Ramos (cell line): ENCODE measurements around the gene RNF180.

Source experiments
- in situ Hi-C: fragments of 300-500 bp; cut with MboI; formaldehyde crosslinking; loops from one replicate; pipeline ENCODE4 v1.14.3; 2022; ENCODE audit warnings: low sequenced_read_pairs; ENCODE audit not compliant: unreplicated experiment

Gene RNF180, protein sequence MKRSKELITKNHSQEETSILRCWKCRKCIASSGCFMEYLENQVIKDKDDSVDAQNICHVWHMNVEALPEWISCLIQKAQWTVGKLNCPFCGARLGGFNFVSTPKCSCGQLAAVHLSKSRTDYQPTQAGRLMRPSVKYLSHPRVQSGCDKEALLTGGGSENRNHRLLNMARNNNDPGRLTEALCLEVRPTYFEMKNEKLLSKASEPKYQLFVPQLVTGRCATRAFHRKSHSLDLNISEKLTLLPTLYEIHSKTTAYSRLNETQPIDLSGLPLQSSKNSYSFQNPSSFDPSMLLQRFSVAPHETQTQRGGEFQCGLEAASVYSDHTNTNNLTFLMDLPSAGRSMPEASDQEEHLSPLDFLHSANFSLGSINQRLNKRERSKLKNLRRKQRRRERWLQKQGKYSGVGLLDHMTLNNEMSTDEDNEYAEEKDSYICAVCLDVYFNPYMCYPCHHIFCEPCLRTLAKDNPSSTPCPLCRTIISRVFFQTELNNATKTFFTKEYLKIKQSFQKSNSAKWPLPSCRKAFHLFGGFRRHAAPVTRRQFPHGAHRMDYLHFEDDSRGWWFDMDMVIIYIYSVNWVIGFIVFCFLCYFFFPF

DNA sequence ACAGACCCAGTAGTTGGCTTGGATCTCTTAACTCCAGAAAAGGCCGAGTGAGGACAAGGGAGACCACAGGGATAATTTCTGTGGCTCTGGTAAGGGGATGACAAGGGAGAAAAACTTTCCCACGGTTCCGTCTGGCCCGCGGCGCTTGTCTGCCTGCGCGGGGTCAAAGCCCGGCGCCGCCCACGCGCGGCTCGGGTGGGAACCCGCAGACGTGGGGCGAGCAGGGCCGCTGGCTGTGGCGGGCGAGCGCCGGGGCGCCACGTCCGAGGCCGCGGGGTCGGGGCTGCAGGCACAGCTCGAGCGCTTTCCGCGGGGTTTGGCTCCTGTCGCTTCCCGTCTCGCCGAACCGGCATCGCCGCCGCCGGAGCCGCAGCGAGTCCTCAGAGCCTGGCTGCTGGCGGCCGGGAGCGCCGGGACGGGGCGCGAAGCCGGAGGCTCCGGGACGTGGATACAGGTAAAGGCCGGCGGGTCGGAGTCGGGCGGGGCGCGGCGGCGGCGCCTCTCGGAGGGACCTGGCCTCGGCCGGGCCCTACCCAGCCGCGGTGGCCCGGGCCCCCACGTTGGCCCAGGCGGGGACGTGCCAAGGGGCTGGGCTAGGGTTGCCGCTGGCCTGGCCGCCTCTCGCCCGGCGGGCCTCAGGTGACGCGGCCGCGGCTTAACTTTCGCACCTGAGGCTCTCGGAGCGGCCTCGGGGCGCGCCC is at the start of gene RNF180:
Gene RNF180 (plus strand): TSS at position 344 of the 701 bp plus-strand sequence. CDS start 34,965 bp downstream, outside the sequence.
- in situ Hi-C loops: no loop called here

DNA sequence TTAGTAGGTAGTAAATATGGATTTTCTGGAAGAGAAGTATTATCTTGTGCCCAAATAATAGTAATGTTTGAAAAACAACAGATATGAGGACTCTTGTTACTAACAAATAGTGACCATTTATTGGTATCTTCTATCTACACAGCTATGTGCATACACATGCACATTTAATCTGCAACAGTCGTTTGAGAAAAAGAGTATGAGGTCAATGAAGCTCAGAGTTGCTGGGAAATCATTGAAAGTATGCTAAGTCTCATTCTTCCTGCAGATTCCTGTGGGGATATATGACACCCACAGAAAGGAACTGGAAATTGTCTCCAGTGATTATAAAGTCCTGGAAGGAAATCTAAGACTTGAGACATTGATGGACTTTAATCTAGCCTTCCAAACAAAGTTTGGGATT is 40.1 kb upstream of the RNF180 start:
- in situ Hi-C loops: no loop called here

DNA sequence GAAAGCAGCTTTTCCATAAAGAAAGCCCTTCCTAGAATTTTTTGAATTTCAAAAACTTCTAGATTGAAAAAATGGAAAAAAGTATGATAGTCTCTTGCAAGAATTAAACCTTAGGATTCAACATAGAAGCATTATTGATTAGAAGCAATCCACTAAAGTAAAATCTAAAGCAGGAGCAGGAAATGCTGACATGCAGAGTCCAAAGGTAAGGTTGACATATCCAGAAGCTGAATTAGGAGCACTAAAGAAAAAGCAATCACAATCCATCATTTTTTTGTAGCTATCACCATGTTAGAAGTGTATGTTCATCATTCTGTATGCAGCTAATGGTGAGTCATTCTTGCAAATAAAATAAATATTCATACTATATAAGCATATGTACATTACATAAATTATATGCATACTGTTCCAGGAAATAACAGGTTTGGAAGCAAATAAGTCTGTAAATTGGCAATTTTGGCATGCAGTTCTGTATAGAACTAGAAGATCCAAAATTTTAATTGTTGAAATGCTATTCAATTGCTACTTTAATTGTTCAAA is 39.4 kb upstream of the RNF180 start:
- in situ Hi-C loops: no loop called here

DNA sequence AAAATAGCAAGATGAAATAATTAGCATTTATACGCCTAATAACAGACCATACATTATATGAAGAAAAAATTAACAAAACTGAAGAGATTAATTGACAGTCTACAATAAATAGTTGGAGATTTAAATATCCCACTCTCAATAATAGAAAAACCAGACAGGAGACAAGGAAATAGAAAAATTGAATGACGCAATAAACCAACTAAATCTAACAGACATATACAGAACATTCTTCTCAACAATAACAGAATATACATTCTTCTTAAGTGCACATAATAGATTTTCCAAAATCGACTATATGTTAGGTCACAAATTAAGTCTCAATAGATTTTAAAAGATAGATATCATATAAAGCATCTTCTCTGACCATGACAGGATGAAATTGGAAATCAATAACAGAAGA is 25.6 kb upstream of the RNF180 start:
- in situ Hi-C loops: no loop called here

DNA sequence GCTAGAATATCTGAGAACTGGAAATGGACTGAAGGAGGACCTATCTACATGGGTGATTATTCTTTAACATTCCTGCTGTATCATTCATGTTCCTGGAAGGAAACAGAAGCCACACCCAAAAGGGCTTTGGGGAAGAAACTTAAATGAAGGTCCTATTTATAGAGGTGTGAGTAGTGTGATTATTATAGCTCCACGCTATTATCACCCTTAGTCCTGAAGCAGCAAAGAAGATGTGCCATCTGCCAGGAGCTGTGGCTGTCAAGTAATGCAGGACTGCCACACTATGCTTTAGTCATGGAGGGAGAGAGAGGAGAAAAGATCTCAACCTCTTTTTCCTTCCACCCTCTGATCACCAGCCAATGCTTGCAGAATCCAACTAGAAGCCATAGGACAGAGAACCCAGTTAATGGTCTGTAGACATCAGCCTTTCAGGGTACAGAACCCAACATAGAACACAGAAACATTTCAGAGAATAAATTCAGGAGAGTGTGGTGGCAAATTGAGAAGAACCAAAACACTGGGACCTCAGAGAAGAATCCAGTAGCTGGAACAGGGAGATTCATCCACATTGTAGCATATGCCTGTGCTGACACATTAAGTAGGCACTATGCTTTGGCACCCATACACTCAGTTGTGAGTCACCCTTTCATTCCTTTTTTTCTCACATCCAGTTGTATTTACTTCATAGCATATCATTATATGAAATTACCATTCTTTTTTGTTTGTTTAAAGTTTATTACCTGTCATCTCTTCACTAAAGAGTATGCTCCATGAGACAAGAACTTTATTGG is 21.0 kb upstream of the RNF180 start:
- in situ Hi-C loops: no loop called here

DNA sequence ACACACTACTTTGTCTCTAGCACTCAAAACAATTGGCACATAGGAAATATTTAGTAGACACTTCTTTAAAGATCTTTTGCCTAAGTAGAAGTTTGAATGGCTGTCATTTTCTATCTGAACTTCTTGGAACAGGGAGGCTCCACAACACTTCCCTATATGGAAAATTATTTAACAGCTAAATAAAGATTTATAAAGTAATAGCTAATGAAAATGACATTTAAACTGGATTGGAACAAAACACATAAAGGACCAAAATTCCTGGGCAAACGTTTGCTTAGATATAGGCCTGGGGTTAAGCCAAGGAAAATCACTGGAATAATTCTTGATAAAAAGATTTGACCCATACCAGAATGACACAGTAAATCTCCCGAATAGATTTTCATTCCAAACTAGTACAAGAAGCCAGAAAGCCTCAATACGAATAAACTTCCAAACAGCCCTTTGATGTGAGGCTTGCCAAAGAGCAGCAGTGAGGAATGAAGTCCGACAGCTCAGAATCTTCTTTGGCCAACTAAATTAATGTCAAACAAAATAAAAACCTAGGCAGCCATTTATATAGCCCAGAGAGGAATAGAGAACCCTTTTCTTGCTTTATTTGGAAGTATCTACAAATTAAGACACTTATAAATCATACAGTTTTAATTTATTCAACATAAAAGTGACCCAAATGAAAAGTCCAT is 20.3 kb upstream of the RNF180 start:
- in situ Hi-C loops: no loop called here

DNA sequence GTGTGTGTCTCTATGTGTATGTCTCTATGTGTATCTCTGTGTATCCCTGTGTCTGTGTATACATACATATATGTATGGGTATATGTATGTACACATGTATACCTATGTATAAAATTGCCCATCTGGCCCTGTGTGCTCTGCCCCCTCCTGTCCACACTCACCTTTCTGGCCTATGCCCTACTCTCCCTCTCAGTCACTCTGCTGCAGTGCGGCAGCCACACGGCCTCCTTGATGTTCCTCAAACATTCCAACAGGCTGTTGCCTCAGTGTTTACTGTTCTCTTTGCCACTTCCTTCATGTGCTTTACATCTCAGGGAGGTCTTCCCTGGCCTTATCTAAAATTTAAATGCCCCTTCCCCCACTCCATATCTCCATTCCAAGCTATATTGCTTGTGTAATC is 18.3 kb upstream of the RNF180 start:
- in situ Hi-C loops: no loop called here

DNA sequence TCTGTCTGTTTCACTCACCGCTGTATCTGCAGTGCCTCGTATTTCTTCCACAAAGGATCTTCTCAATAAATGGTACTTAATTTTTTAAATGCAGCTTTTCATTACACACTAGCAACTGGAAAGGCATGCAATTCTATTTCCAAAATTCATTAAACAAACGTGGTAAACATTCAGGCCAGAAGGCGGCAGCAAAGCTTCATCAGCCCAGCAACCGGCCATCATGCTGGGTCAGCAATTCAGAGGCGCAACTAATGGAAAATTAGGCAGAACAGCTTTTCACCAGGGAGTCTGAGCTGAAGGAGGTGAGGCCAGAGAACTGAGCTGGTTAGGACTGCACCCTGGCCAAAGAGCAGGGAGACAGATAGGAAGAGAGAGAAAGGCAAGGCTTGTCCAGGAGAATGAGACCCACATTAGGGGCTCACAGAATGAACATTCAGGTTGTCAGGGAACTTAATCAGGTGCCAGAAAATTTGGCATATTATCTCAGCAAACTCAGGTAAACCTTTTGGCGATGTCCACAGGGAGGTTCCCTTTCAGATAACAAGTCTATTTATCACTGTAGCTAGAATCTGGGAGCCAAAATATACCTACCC is 17.7 kb upstream of the RNF180 start:
- in situ Hi-C loops: no loop called here

DNA sequence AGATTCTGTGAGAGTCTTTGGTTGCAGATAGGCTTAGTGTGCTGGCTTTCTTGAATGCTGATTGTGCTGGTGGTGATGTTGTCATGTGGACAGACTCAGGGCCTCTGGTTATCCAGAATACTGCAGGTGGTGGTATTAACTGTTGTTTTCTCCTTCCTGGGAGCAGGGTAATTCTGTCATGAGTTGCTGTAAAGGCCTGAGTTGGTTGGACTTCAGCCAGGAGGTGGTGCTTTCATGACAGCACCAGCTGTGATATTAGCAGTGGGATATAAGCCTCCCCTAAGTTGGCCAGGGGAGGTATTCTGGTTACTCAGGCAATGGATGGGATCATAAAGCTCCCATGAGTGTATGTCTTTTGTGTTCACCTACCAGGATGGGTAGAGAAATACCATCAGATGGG is 16.4 kb upstream of the RNF180 start:
- in situ Hi-C loops: no loop called here

DNA sequence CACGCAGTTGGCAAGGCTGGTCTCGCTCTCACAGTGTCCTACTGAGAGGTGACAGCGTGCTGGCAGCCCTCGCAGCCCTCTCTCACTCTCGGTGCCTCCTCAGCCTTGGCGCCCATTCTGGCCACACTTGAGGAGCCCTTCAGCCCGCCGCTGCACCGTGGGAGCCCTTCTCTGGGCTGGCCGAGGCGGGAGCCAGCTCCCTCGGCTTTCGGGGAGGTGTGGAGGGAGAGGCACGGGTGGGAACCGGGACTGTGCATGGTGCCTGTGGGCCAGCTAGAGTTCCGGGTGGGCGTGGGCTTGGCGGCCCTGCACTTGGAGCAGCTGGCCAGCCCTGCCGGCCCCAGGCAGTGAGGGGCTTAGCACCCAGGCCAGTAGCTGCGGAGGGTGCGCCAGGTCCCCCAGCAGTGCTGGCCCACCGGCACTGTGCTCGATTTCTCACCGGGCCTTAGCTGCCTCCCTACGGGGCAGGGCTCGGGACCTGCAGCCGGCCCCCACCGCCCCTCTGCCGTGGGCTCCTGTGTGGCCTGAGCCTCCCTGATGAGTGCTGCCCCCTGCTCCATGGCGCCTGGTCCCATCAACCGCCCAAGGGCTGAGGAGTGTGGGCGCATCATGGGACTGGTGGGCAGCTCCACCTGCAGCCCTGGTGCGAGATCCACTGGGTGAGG is 15.7 kb upstream of the RNF180 start:
- in situ Hi-C loops: no loop called here

DNA sequence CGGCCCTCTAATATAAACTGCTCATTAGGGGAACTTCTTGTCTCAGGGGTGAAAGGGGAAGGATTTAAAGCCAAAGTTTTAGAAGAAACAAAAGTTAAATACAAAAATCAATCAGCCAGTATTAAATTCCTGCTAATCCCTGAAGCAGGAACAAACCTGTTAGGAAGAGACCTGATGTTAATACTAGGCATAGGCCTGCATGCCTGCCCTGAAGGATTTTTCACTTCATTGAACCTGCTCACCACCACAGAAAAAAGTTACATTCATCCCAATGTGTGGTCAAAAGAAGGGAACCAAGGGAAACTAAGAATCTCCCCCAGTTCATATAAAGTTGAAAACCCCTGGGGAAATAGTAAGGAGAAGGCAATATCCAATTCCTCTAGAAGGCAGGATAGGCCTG is 9.4 kb upstream of the RNF180 start:
- in situ Hi-C loops: no loop called here

DNA sequence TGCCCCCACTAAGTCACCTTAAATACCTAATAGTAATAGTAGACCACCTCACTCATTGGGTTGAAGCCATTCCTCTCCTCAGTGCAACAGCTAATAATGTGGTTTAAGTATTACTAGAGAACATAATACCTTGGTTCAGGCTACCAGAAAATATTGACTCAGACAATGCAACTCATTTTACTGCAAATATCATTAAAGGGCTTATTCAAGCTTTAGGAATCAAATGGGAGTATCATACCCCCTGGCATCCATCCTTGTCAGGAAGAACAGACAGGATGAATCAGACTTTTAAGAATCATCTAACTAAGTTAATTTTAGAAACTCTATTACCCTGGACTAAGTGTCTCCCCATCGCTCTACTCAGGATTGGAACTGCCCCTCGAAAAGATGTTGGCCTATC is 6.8 kb upstream of the RNF180 start:
- in situ Hi-C loops: no loop called here

DNA sequence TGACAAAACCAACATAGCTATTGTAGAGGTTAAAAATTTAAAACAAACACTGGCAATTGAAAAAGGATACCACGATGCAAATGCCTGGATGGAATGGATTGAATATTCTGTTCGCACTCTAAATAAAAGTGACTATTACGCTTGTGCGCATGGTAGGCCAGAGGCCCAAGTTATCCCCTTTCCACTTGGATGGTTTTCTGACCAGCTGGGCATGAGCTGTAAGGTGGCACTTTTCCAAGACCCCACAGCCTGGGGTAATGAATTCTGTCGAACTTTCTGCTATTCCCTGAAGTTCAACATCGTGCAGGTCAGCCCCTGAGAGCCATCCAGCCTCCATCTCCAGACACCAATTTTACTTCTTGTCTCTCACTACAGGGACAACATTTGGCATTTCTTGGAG is 5.4 kb upstream of the RNF180 start:
- in situ Hi-C loops: no loop called here

DNA sequence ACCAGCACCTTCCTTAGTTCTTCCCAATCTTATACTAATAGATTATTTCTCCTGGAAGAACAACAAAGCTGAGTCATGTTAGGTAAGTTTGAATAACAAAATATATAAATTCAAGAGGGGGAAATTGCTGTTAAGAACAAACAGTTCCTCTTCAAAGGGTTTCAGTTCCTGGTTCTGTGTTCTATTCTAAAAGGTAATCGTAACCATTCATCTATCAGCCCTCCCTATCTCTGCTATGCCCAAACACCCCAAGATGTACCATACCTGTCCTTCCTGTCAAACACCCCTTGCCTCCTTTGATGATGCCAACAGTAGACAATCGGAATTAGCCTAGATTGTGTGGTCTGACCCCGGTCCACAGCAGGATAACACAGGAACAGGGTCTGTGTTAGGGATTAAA is 4.2 kb upstream of the RNF180 start:
- in situ Hi-C loops: no loop called here

DNA sequence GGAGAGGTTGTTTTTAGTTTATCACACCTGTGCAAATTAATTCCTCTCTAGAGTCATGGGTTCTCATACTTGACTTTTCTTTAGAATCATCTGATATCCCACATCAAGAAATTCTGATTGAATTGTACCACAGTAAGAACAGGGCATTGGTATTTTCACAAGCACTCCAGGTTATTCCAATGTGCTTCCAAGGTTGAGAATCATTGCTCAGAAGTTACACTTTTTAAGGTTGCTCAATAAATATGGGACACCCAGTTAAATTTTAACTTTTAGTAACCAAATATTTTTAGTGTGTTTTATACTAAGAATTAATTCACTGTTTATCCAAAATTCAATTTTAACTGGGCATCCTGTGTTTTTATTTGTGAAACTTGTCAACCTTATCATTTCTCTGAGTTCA is 2.5 kb upstream of the RNF180 start:
- in situ Hi-C loops: no loop called here

DNA sequence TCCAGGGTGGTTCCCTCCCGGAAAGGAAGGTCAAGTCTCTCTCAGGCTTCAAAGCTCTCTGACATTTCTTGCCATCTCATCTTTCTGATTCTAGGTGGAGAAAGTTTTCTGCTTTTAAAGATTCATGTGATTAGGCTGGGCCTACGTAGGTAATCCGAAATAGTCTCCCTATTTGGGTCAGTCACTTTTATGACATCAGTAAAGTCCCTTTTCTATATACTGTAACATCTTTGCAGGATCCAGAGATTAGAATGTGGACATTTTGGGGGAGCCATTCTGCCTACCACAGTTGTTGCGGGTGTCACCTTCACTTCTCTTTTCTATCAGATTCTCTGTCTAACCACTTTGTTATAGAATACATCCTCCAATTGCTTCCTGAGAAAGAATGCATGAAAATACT is 1.9 kb upstream of the RNF180 start:
- in situ Hi-C loops: no loop called here

DNA sequence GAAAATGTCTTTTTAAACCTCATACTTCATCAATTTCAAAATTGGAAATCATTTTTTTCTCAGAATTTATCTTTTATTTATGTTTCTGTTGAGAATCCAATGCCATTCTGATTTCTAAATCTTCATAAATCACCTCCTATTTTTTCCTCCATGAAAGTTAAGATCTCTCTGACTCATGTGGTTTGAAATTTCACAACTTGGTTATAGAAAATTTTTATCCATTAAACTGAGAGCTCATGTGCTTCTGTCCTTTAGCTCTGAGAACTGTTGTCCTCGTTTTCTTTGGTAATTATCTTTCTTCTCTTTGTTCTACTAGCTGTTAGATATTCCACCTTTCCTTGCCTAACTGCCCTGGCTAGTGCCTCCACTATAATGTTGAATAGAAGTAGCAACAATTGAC is 1.5 kb upstream of the RNF180 start:
- in situ Hi-C loops: no loop called here

DNA sequence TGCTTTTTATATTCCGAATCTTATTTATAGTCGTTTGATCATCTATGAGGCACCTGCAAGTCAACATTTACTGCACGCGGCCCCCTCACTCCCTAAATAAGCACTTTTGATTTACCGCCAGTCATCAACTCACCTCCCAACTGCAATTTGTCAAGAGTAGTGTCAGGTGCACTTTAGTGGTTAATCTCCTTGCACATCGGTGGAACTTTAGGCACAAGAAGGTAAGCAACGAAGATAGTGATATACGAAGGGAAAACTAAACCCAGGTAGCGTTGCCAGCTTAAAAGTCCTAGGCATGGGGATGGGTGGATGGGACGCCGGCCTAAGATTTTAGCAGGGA is 513 bp upstream of the RNF180 start:
- in situ Hi-C loops: no loop called here
